Umbilical cord (tissue), 2 donors: ENCODE measurements around the gene ITGB3. TPM values are rescaled to one million over a fixed set of nuclear protein-coding genes. Genes with fewer than 3 reads are reported as not detected.

ENCODE experiments used
- DNase-seq: peaks from one replicate; pipeline ENCODE4 v3.0.0-alpha.2; 2015; ENCODE audit warnings: low spot score
- total RNA-seq: library from RNA; depleted of rRNA; stranded (reverse); fragments of >200 nt; gene quantifications from one replicate; pipeline ENCODE4 v1.2.3, GENCODE V29; 2014; ENCODE audit warnings: low replicate concordance; ENCODE audit not compliant: insufficient read depth

ITGB3 gene
- total RNA-seq, 1 donor from 2014 or later, result 61.4 TPM

- DNase-seq, result no peak
Measured at GRCh38 chr17:47274319-47275069, 20.9 kb downstream of the ITGB3 start.

- peak; percentile 95 for DNase-seq
Measured at GRCh38 chr17:47275245-47275984, 21.8 kb downstream of the ITGB3 start.

GRCh38 chr17:47276444-47276843 lies 22.8 kb downstream of the ITGB3 start:
- DNase-seq, result peak; percentile 35

- peak; percentile 97 for DNase-seq
Measured at GRCh38 chr17:47276868-47277267, 23.2 kb downstream of the ITGB3 start.

GRCh38 chr17:47277921-47278320 lies 24.3 kb downstream of the ITGB3 start:
- DNase-seq, result no peak

GRCh38 chr17:47278561-47278960 lies 24.9 kb downstream of the ITGB3 start:
- no peak for DNase-seq

- peak; percentile 61 for DNase-seq
Measured at GRCh38 chr17:47279062-47279801, 25.6 kb downstream of the ITGB3 start.

GRCh38 chr17:47280072-47280811 lies 26.6 kb downstream of the ITGB3 start:
- DNase-seq, result no peak

- DNase-seq, result no peak
Measured at GRCh38 chr17:47281216-47281615, 27.6 kb downstream of the ITGB3 start.

- no peak for DNase-seq
Measured at GRCh38 chr17:47285003-47285402, 31.4 kb downstream of the ITGB3 start.

- DNase-seq, result no peak
Measured at GRCh38 chr17:47286198-47286914, 32.7 kb downstream of the ITGB3 start.

- DNase-seq, result no peak
Measured at GRCh38 chr17:47287068-47287467, 33.4 kb downstream of the ITGB3 start.

- no peak for DNase-seq
Measured at GRCh38 chr17:47287639-47288038, 34.0 kb downstream of the ITGB3 start.

GRCh38 chr17:47288531-47289116 lies 35.0 kb downstream of the ITGB3 start:
- no peak for DNase-seq

- no peak for DNase-seq
Measured at GRCh38 chr17:47289302-47289701, 35.7 kb downstream of the ITGB3 start.

GRCh38 chr17:47290870-47291241 lies 37.2 kb downstream of the ITGB3 start:
- no peak for DNase-seq

GRCh38 chr17:47291242-47291873 lies 37.7 kb downstream of the ITGB3 start:
- no peak for DNase-seq

GRCh38 chr17:47292206-47292605 lies 38.6 kb downstream of the ITGB3 start:
- no peak for DNase-seq

- no peak for DNase-seq
Measured at GRCh38 chr17:47295037-47295873, 41.6 kb downstream of the ITGB3 start.
